Kidney capillary endothelial cell (primary cell): ENCODE data around the gene SIRPA.
A peak's percentile ranks its signal among the peaks of the same experiment; 100 is the strongest.

Source experiments
- DNase-seq: peaks from one replicate; pipeline ENCODE4 v3.0.0-alpha.2; 2018; ENCODE audit warnings: low spot score

SIRPA gene

DNA sequence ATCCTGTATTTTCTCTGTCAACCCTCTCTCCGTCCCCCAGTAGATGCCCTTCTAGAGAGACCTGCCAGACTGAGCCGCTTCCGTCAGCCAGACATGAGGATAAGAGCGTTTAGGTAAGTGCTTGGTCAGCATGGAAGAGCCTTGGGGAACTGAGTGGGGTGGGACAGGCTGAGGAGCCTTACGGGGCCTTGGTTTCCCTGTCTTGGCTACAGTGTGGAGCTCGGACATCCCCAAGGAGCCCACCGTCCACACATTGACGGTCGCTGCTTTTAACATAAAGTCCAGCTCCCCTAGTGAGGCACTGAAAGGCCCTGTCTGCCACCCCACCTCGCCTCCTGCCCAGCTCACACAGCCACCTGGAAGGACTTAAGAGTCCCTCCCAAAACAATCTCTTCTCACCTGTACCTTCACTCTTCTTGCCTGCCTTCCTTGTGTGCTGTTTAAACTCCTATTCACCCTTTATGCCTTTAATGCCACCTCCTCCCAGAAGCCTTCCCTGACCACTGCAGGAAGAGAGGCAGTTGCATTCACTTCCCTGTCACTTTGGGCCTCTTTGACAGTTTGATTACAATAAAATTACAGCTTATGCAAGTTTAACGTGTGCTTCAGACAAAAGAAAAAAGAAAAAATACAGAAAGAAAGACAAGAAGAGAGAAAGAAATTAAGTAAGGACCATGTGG, 56.4 kb downstream of the SIRPA start:
- DNase-seq, result no peak

GRCh38 chr20:1952737-1953530, 57.7 kb downstream of the SIRPA start:
- DNase-seq, result no peak

DNA sequence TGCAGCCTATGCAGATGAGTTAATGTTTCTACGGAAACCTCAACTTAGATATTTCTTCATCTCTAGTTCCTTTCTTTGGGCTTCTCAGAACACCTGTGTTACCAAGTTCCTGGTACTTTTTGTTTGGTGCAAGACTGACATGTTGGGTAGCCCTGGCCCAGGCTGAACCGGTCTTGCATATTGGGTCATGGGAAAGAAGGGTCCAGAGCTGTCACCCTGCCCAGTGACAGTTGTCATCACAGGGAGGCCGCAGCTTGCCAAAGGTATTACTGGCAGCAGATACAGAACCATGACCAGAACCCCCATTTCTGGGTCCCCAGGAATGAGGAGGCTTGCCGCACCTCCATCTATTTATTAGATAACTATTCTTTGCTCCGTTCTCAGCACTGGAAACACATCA, 58.4 kb downstream of the SIRPA start:
- no peak for DNase-seq

- no peak for DNase-seq
Measured at GRCh38 chr20:1955217-1955616, 60.0 kb downstream of the SIRPA start.

GRCh38 chr20:1958426-1958825, 63.2 kb downstream of the SIRPA start:
- DNase-seq, result no peak

DNA sequence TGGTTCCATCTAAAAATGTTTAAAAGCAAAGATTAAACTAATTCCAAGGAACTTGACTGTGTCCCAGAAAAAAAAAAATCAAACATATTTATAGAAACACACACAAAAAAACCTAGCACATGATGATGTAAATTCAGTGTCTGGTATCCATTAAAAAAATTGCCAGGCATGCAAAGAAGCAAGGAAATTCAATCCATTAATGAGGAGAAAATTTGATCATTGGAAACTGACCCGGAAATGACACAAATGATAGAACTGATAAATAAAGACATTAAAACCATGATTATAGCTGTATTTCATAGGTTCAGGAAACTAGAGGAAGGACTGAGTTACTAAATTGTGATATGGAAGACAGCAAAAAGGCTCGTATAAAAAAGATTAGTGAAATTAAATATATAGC, 63.9 kb downstream of the SIRPA start:
- DNase-seq, result no peak

DNA sequence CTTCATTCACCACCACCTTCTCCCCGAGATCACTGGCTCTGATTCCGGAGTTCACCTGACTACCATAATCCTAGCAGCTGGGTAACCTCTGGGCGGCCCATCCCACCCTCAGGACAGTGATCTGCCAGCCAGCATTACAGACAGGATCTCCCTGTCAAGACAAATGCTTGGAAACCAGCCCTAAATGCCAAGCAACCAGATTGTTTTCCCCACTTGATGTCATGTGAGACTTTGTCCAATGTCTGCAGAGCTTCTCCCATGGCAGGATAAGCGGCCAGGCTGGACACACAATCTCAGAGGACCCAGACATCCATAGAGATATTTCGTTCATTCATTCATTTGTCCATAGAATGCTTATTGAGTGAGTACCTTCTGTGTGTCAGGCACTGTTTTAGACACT, 66.2 kb downstream of the SIRPA start:
- no peak for DNase-seq

DNA sequence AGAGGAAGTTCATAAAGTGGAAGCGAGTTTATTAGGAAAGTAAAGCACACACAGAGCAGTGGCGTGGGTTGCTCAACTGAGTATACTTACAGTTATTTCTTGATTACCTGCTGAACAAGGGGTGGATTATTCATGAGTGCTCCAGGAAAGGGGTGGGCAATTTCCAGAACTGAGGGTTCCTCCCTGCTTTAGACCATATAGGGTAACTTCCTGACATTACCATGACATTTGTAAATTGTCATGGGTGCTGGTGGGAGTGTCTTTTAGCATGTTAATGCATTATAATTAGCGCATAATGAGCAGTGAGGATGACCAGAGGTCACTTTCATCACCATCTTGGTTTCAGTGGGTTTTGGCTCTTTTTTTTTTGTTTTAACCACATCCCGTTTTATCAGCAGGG, 68.9 kb downstream of the SIRPA start:
- no peak for DNase-seq

GRCh38 chr20:1964659-1965405, 69.6 kb downstream of the SIRPA start:
- DNase-seq, result no peak

DNA sequence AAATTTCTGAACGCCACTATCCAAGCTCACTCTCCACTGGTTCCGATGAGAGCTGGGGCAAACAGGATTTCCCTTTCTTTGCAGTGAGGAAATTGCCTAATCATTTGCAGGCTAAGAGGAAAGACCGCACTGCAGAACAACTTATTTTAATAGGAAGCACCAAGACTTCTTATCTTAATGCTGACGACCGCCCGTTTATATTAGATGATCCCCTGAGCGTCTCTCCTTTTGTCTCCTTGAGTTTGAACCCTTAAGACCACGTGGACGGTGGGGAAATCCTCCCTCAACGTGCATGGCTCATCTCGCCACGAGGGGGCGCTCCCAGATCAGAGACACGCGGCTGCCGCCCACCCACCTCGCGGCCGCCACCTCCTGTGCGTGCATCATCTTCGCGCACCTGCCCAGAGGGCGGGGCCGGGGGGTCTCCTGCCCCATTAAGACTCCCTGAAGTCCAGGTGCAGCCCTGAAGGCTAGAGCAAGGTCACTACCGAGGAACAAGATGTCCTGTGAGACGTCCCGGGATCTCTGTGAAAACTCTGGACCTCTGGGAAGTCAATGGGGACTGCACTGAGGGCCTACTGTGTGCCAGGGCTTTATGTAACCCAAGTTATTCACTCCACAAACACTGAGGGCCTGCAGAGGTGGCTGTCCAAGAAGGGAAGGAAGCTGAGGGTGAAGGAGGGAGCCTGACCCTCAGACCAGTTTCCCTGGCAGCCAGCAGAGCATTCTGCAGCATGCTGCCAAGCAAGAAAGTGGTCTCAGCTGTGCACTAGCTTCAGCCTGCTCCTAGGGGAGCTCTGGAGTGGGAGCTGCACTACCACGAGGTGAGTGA, 70.5 kb downstream of the SIRPA start:
- peak; percentile 39 for DNase-seq

DNA sequence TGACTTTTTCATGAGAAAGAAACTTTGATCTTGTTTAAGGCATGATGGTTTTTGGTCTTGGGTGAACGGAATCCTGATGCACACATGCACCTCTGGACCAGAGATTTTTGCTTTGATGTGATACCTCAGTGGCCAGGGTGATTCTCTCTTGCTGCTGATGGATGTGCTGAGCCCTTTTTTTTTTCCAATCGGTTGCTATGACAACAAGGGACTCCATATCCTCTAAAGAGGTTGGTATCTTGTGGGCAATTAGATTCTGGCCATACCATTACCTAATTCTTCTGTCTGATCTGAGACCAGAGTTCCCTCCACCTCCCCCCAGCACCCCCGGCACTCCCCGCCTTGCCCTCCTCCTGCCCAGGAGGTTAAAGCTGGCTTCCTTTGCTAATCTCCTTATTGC, 73.8 kb downstream of the SIRPA start:
- DNase-seq, result no peak

DNA sequence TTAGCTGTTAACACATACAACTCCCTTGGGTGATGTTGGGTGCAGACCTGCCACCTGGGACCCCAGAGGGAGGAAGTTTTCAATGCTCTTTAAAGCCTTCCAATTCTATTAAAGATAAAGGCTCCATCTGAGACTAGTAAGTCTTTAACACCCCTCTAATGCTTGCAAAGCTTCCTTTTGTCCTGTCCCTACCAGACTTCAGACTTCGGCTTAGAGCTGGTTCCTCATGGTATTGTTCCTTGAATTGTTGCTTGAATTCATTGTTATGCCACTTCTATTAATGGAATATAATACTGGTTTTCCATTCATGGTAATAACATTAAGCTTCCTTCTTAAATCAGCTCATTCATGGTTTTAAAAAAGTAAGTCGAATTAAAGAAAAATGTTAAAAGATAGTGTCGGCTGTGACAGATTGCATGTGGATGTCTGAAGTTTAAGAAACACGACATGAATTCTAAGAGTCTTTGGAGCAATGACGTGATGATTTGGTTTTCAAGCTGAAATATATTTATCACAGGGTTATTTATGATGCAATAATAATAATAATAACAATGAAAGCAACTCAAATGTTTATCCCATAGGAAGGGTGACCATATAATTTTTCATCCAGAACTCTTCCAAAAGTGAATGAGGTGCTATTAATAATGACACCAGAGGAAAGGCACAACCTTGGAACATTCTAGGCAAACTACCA, 76.8 kb downstream of the SIRPA start:
- DNase-seq, result no peak

- DNase-seq, result no peak
Measured at GRCh38 chr20:1973601-1974440, 78.6 kb downstream of the SIRPA start.

GRCh38 chr20:1975291-1975690, 80.1 kb downstream of the SIRPA start:
- DNase-seq, result no peak

- no peak for DNase-seq
Measured at GRCh38 chr20:1979106-1979778, 84.0 kb downstream of the SIRPA start.

DNA sequence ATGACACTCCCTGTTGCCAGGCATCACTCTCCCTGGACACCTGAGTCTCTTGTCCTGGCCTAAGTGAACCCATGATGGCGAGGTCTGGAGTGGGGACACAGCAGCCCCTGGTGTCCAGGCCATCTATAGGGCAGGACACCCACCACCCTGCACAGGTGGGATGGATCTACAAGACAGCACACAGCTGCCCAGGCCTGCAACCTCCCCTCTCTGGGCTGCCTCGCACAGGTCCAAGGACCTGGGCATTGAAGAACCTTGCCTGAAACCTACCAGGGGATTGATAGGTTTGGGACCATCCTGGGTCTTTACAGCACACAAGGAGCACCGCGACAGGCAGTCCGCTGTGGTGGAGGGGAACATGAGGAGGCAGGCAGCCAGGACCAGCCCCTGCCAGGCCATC, 87.5 kb downstream of the SIRPA start:
- no peak for DNase-seq

- no peak for DNase-seq
Measured at GRCh38 chr20:1983301-1983700, 88.1 kb downstream of the SIRPA start.

DNA sequence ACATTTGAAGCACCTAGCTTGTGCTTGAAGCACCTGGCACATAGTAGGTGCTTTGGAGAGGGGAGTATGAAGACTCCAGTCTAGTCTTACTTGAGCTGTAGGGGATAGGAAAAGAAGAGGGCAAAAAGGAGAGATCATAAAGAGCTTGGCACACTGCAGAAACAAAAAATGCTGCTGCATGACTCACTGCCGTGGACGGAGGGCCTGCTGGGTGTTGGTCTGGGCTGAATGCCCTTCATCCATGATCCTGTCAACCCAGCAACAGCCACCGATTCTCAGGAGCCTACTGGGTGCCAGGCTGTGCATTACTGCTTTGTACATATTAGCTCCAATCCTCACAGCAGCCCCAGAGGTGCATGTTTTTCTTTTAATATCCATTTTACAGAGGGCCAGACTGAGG, 92.6 kb downstream of the SIRPA start:
- no peak for DNase-seq
